OCI-LY7 (cell line): ENCODE results near the gene GRK5.

ENCODE experiments used
- CTCF ChIP-seq: fragments of 200-600 bp; sonication (generic); conservative IDR thresholded peaks from 2 replicates; pipeline ENCODE4 v1.5.1; 2014; ENCODE audit warnings: mild to moderate bottlenecking, antibody characterized with exemption, low read length, moderate library complexity, mixed read lengths
- EZH2phosphoT487 ChIP-seq: fragments of 200-600 bp; sonication (generic); IDR thresholded peaks from 2 replicates; pipeline ENCODE4 v1.6.1; 2018; ENCODE audit warnings: low read depth, borderline replicate concordance, mild to moderate bottlenecking, mixed run types, antibody characterized with exemption, low read length, moderate library complexity, mixed read lengths

- TF ChIP-seq CTCF (no peak), EZH2phosphoT487 (no peak)
Measured at GRCh38 chr10:119222537-119222936, 15.2 kb downstream of the GRK5 start.
